OCI-LY1 (cell line): ENCODE data around the gene POT1.
A peak's percentile ranks its signal among the peaks of the same experiment; 100 is the strongest.

Source experiments
- H2AFZ ChIP-seq: fragments of 200-600 bp; sonication (generic), shearing (Covaris generic); 2 replicates; pipeline ENCODE4 v1.6.0; 2014; ENCODE audit warnings: antibody characterized with exemption, mild to moderate bottlenecking, low read length
- H3F3A ChIP-seq: fragments of 200-600 bp; sonication (generic), shearing (Covaris generic); 2 replicates; pipeline ENCODE4 v1.6.0; 2014; ENCODE audit warnings: mild to moderate bottlenecking, antibody characterized with exemption, low read length, moderate library complexity; ENCODE audit not compliant: insufficient read depth
- H3K27ac ChIP-seq: fragments of 200-600 bp; sonication (generic); 2 replicates; pipeline ENCODE4 v1.5.1; 2014; ENCODE audit warnings: low read length, mixed run types, mild to moderate bottlenecking, low read depth; ENCODE audit not compliant: poor library complexity, severe bottlenecking
- H3K27me3 ChIP-seq: fragments of 200-600 bp; sonication (generic); 2 replicates; pipeline ENCODE4 v1.6.0; 2014; ENCODE audit warnings: antibody characterized with exemption, mild to moderate bottlenecking, low read length, moderate library complexity; ENCODE audit not compliant: insufficient read depth
- H3K36me3 ChIP-seq: fragments of 200-600 bp; sonication (generic); 2 replicates; pipeline ENCODE4 v1.6.1; 2014; ENCODE audit warnings: mild to moderate bottlenecking, antibody characterized with exemption, low read length, moderate library complexity, mixed read lengths; ENCODE audit not compliant: insufficient read depth
- H3K4me1 ChIP-seq: fragments of 200-600 bp; sonication (generic); 2 replicates; pipeline ENCODE4 v1.5.1; 2014; ENCODE audit warnings: mild to moderate bottlenecking, low read length, moderate library complexity; ENCODE audit not compliant: insufficient read depth, severe bottlenecking
- H3K4me2 ChIP-seq: fragments of 200-600 bp; sonication (generic), shearing (Covaris generic); 2 replicates; pipeline ENCODE4 v1.6.1; 2014; ENCODE audit warnings: low read length
- H3K4me3 ChIP-seq: fragments of 200-600 bp; sonication (generic); 2 replicates; pipeline ENCODE4 v1.5.1; 2014; ENCODE audit warnings: low read length, low read depth, mild to moderate bottlenecking, mixed read lengths; ENCODE audit not compliant: poor library complexity, severe bottlenecking
- H3K79me2 ChIP-seq: fragments of 200-600 bp; shearing (Covaris generic); 2 replicates; pipeline ENCODE4 v1.6.1; 2016; ENCODE audit warnings: mixed run types, low read length, mixed read lengths; ENCODE audit not compliant: insufficient read depth
- H3K9ac ChIP-seq: fragments of 200-600 bp; sonication (generic), shearing (Covaris generic); 2 replicates; pipeline ENCODE4 v1.6.1; 2014; ENCODE audit warnings: mild to moderate bottlenecking, low read length, mixed read lengths
- H3K9me2 ChIP-seq: fragments of 200-600 bp; sonication (generic), shearing (Covaris generic); 2 replicates; pipeline ENCODE4 v1.6.1; 2014; ENCODE audit warnings: low read depth, mild to moderate bottlenecking, low read length, mixed read lengths
- H3K9me3 ChIP-seq: fragments of 200-600 bp; shearing (Covaris generic); 2 replicates; pipeline ENCODE4 v1.6.1; 2014; ENCODE audit warnings: low read length, mixed read lengths
- H4K20me1 ChIP-seq: fragments of 200-600 bp; sonication (generic), shearing (Covaris generic); 2 replicates; pipeline ENCODE4 v1.6.0; 2016; ENCODE audit warnings: mild to moderate bottlenecking, low read length; ENCODE audit not compliant: insufficient read depth
- CTCF ChIP-seq: fragments of 200-600 bp; sonication (generic), shearing (Covaris generic); IDR thresholded peaks from 2 replicates; pipeline ENCODE4 v1.5.1; 2017; ENCODE audit warnings: mild to moderate bottlenecking, antibody characterized with exemption, low read length, moderate library complexity, mixed read lengths
- EZH2 ChIP-seq: fragments of 200-600 bp; sonication (generic), shearing (Covaris generic); IDR thresholded peaks from 2 replicates; pipeline ENCODE4 v1.8.0; 2017; ENCODE audit warnings: borderline replicate concordance, mixed run types, mild to moderate bottlenecking, antibody characterized with exemption, low read length, moderate library complexity, mixed read lengths

POT1 gene

GRCh38 chr7:124785994-124786393 lies 143.6 kb downstream of the POT1 start:
- Histone ChIP-seq H3K4me3 (no peak overlapping the region), H3K4me1 (no peaks in the 10 kb centered on the region), H3K4me2 (no peak overlapping the region), H3K27ac (no peak overlapping the region), H3K9ac (no peak overlapping the region), H3F3A (no peaks in the 10 kb centered on the region), H3K36me3 (no peaks in the 10 kb centered on the region), H3K9me3 (no peaks in the 10 kb centered on the region), H2AFZ (no peak overlapping the region), H4K20me1 (no peaks in the 10 kb centered on the region), H3K79me2 (no peaks in the 10 kb centered on the region), H3K27me3 (no peaks in the 10 kb centered on the region), H3K9me2 (no peaks in the 10 kb centered on the region)
- no peak for TF ChIP-seq CTCF
- no peak for TF ChIP-seq EZH2

- Histone ChIP-seq H3K4me1 (no peaks in the 10 kb centered on the region), H3K9me3 (no peaks in the 10 kb centered on the region), H3K27me3 (no peaks in the 10 kb centered on the region), H3K9me2 (no peaks in the 10 kb centered on the region), H3K4me3 (no peak overlapping the region), H2AFZ (no peak overlapping the region), H3F3A (no peaks in the 10 kb centered on the region), H3K9ac (no peak overlapping the region), H3K4me2 (no peak overlapping the region), H3K27ac (no peak overlapping the region), H3K79me2 (no peaks in the 10 kb centered on the region), H4K20me1 (no peaks in the 10 kb centered on the region), H3K36me3 (no peaks in the 10 kb centered on the region)
- no peak for TF ChIP-seq EZH2
- peak; percentile 97 for TF ChIP-seq CTCF
These were observed 144.5 kb downstream of the POT1 start for GRCh38 chr7:124784879-124785818.

- Histone ChIP-seq H3K9me3 (no peaks in the 10 kb centered on the region), H3K9ac (no peak overlapping the region), H4K20me1 (no peaks in the 10 kb centered on the region), H2AFZ (no peak overlapping the region), H3K27me3 (no peaks in the 10 kb centered on the region), H3K79me2 (no peaks in the 10 kb centered on the region), H3K36me3 (no peaks in the 10 kb centered on the region), H3K27ac (no peak overlapping the region), H3K4me1 (no peaks in the 10 kb centered on the region), H3K4me2 (no peak overlapping the region), H3K9me2 (no peaks in the 10 kb centered on the region), H3F3A (no peaks in the 10 kb centered on the region), H3K4me3 (no peak overlapping the region)
- TF ChIP-seq EZH2 (no peak), CTCF (no peak)
These were observed 146.4 kb downstream of the POT1 start for GRCh38 chr7:124783271-124783670.
